Transverse colon (tissue), 4 donors: ENCODE data around the gene SLC1A1. TPM values are rescaled to one million over a fixed set of nuclear protein-coding genes. Genes with fewer than 3 reads are reported as not detected.

Experiments
- DNase-seq: peaks from one replicate; pipeline ENCODE4 v3.0.0-alpha.2; 2019
- H3K27ac ChIP-seq, 4 donors: fragments of 200-600 bp; sonication (generic); 2 replicates each; pipeline ENCODE4 v1.5.1; 2016 to 2018; ENCODE audit warnings: inconsistent platforms in 4 of 4
- H3K27me3 ChIP-seq: fragments of 200-600 bp; sonication (generic); 2 replicates; pipeline ENCODE4 v1.5.1; 2017; ENCODE audit warnings: inconsistent platforms
- H3K36me3 ChIP-seq, 4 donors: fragments of 200-600 bp; sonication (generic); 2 replicates each; pipeline ENCODE4 v1.5.1; 2017 to 2019; ENCODE audit warnings: inconsistent platforms in 4 of 4
- H3K4me1 ChIP-seq, 4 donors: fragments of 200-600 bp; sonication (generic); 2 replicates each; pipeline ENCODE4 v1.5.1; 2017 to 2020; ENCODE audit warnings: inconsistent platforms in 4 of 4
- H3K4me3 ChIP-seq, 4 donors: fragments of 200-600 bp; sonication (generic); 1 replicate in 1 of 4; 2 replicates in 3 of 4; pipeline versions ENCODE4 v1.5.1 to v1.6.1; 2017 to 2019; ENCODE audit warnings: inconsistent platforms in 4 of 4
- H3K9me3 ChIP-seq, 2 donors: fragments of 200-600 bp; sonication (generic); 2 replicates each; pipeline ENCODE4 v1.5.1; 2017 to 2019; ENCODE audit warnings: inconsistent platforms in 2 of 2
- CTCF ChIP-seq, 5 experiments: fragments of 200-600 bp in 3 of 5; fragments of 450-650 bp in 2 of 5; sonication (generic) in 3 of 5; IDR thresholded peaks; 1 replicate in 2 of 5; 2 replicates in 3 of 5; pipeline ENCODE4 v1.5.1; 2016 to 2017; ENCODE audit warnings: antibody characterized with exemption in 5 of 5, inconsistent platforms in 3 of 5, mild to moderate bottlenecking in 2 of 5, moderate library complexity in 1 of 5
- EP300 ChIP-seq: sonication (generic); formaldehyde crosslinking; IDR thresholded peaks from one replicate; pipeline ENCODE4 v1.6.1; 2017; ENCODE audit warnings: antibody characterized with exemption, low read depth
- POLR2A ChIP-seq: fragments of 450-650 bp; IDR thresholded peaks from one replicate; pipeline ENCODE4 v1.6.1; 2016; ENCODE audit warnings: antibody characterized with exemption, mild to moderate bottlenecking, moderate library complexity
- POLR2AphosphoS5 ChIP-seq, 3 donors: sonication (generic); formaldehyde crosslinking; IDR thresholded peaks; one replicate each; pipeline ENCODE4 v1.6.1; 2016; ENCODE audit warnings: antibody characterized with exemption in 3 of 3
- WGBS, 2 donors: methylation state at CpG; one replicate each; pipeline ENCODE4 v1.1.5; 2018; ENCODE audit warnings: low coverage in 1 of 2; 5-methylcytosine and 5-hydroxymethylcytosine counted together
- in situ Hi-C, 4 donors: fragments of 200-750 bp; cut with MboI; loops; one replicate each; pipeline versions ENCODE4 v1.15.0 to v1.15.1; 2017; ENCODE audit warnings: low sequenced_read_pairs in 3 of 4, low pct_ligation_motif_present in 1 of 4, low pct_unique_long_range_greater_than_20kb in 1 of 4
- intact Hi-C: fragments of 100-400 bp; cut with DNase I; formaldehyde crosslinking; loops from one replicate; pipeline ENCODE4 v1.15.1; 2023; ENCODE audit warnings: low total_unique reads
- total RNA-seq, 4 donors: library from RNA; depleted of rRNA; stranded (reverse); fragments of >200 nt; gene quantifications; one replicate each; pipeline ENCODE4 v1.1.0, GENCODE V29; 2016

Gene SLC1A1
- total RNA-seq, 4 donors from 2014 or later = 0.80 to 63.2 (median 28.7) TPM

GRCh38 chr9:4486176-4486575, 4.1 kb upstream of the SLC1A1 start:
- no peak overlapping the region for H3K27ac ChIP-seq
- no peak for DNase-seq
- 45 to 47% methylated on average over 2 of the region's 2 CpGs for WGBS, 2 donors
- H3K36me3 ChIP-seq = no peaks in the 10 kb centered on the region
- no peak for TF ChIP-seq EP300
- TF ChIP-seq POLR2A = no peak
- no peak for TF ChIP-seq CTCF (IDR thresholded peaks at IDR 0.05)
- TF ChIP-seq POLR2AphosphoS5 (IDR thresholded peaks at IDR 0.05) = no peak
- no peaks in the 10 kb centered on the region for H3K9me3 ChIP-seq
- intact Hi-C loops (no loop called here), in situ Hi-C loops (no loop called here)
- peaks cover 0 to 14% (median 9%) of the 10 kb centered on the region in 4 donors for H3K4me1 ChIP-seq
- no peaks in the 10 kb centered on the region for H3K27me3 ChIP-seq
- no peak overlapping the region for H3K4me3 ChIP-seq

GRCh38 chr9:4489562-4489918, 728 bp upstream of the SLC1A1 start:
- in situ Hi-C loops (no loop called here), intact Hi-C loops (no loop called here)
- Histone ChIP-seq H3K4me3 (peak overlapping the region; percentile 59 to 85 (median 82)), H3K36me3 (no peaks in the 10 kb centered on the region), H3K27ac (peak overlapping the region; percentile 86 to 89 (median 86)), H3K9me3 (no peaks in the 10 kb centered on the region), H3K4me1 (peaks cover 4 to 25% (median 14%) of the 10 kb centered on the region in 4 donors), H3K27me3 (peaks cover 3% of the 10 kb centered on the region)
- 4% methylated on average over 8 of the region's 8 CpGs; no CpG with 5 or more reads in 1 of the 2 donors for WGBS, 2 donors
- no peak for TF ChIP-seq POLR2A
- TF ChIP-seq POLR2AphosphoS5 (IDR thresholded peaks at IDR 0.05) = no peak
- TF ChIP-seq EP300 = no peak
- no peak for TF ChIP-seq CTCF (IDR thresholded peaks at IDR 0.05)
- no peak for DNase-seq

- in situ Hi-C loops = no loop called here
- H3K36me3 ChIP-seq = no peaks in the 10 kb centered on the region
- TF ChIP-seq CTCF (IDR thresholded peaks at IDR 0.05) (no peak), EP300 (no peak), POLR2AphosphoS5 (IDR thresholded peaks at IDR 0.05) (no peak), POLR2A (no peak)
- H3K4me1 ChIP-seq = peaks cover 4 to 25% (median 14%) of the 10 kb centered on the region in 4 donors
- peak overlapping the region; percentile 86 to 89 (median 86) for H3K27ac ChIP-seq
- intact Hi-C loops = no loop called here
- WGBS, 2 donors = 2% methylated on average over 32 of the region's 52 CpGs; no CpG with 5 or more reads in 1 of the 2 donors
- H3K27me3 ChIP-seq = peaks cover 3% of the 10 kb centered on the region
- H3K9me3 ChIP-seq = no peaks in the 10 kb centered on the region
- H3K4me3 ChIP-seq = peak overlapping the region; percentile 59 to 85 (median 82)
- no peak for DNase-seq
Measured at GRCh38 chr9:4490705-4491625, 697 bp downstream of the SLC1A1 start.

- Histone ChIP-seq H3K36me3 (no peaks in the 10 kb centered on the region), H3K27me3 (peaks cover 3% of the 10 kb centered on the region), H3K9me3 (no peaks in the 10 kb centered on the region), H3K27ac (peak overlapping the region in 3 of 4 donors; percentile 86 to 89 (median 87)), H3K4me1 (peaks cover 4 to 32% (median 15%) of the 10 kb centered on the region in 4 donors), H3K4me3 (peak overlapping the region in 3 of 4 donors; percentile 82 to 85 (median 83))
- in situ Hi-C loops = no loop called here
- no peak for TF ChIP-seq EP300
- no peak for TF ChIP-seq POLR2AphosphoS5 (IDR thresholded peaks at IDR 0.05)
- TF ChIP-seq CTCF (IDR thresholded peaks at IDR 0.05) = no peak
- peak; percentile 20 for TF ChIP-seq POLR2A
- DNase-seq = peak; percentile 27
- intact Hi-C loops = no loop called here
- WGBS, 2 donors = 10 to 27% methylated on average over 2 to 7 of the region's 7 CpGs
Measured at GRCh38 chr9:4491626-4491975, 1.3 kb downstream of the SLC1A1 start.
